Measurements from ENCODE around the gene INPP5B. TPM values are rescaled to one million over a fixed set of nuclear protein-coding genes. Genes with fewer than 3 reads are reported as not detected.

The INPP5B gene
- total and polyA plus RNA-seq, 2 experiments from 2014 or later: 6.9 to 29.1 TPM

GRCh38 chr1:37951041-37951782, 4.4 kb upstream of the INPP5B start:
- Histone ChIP-seq H3K9me2 (ENCODE audit: insufficient read depth) (no peaks in the 10 kb centered on the region), H3K27me3 (ENCODE audit: insufficient read depth) (no peaks in the 10 kb centered on the region)
- H3K4me3 Mint-ChIP-seq: no peak overlapping the region; the same call in 2 of the 3 replicates

More at GRCh38 chr1:37951041-37951782, 4.4 kb upstream of the INPP5B start:
- Mint-ChIP-seq H3K27ac (peak overlapping the region; percentile 73), H3K27me3 (ENCODE audit: insufficient read depth, low read depth, poor library complexity) (peaks cover 9% of the 10 kb centered on the region), H3K36me3 (ENCODE audit: low read depth) (peaks cover 2% of the 10 kb centered on the region), H3K4me1 (peaks cover 13% of the 10 kb centered on the region), H3K9me3 (no peaks in the 10 kb centered on the region)
- H3K4me2 ChIP-seq: no peak overlapping the region
- no peak overlapping the region for H3K4me3 ChIP-seq
- no peaks in the 10 kb centered on the region for H3K36me3 ChIP-seq (ENCODE audit: insufficient read depth)
- H2AFZ ChIP-seq: no peak overlapping the region
- no peak for ATAC-seq
- H3F3A ChIP-seq (replicated peaks; ENCODE audit: low read depth): no peaks in the 10 kb centered on the region
- no peaks in the 10 kb centered on the region for H4K20me1 ChIP-seq (replicated peaks; ENCODE audit: insufficient read depth)
- H3K79me2 ChIP-seq (replicated peaks; ENCODE audit: insufficient read depth): no peaks in the 10 kb centered on the region
- no peak overlapping the region for H3K27ac ChIP-seq (ENCODE audit: low read depth)
- peaks cover 3% of the 10 kb centered on the region; the same call in 1 of the 2 replicates for H3K4me1 ChIP-seq (ENCODE audit: insufficient read depth)
- DNase-seq (ENCODE audit: low spot score): no peak
- no peak for TF ChIP-seq ZNF114 (CRISPR knock-in tag; IDR thresholded peaks at IDR 0.05)
- TF ChIP-seq REST (IDR thresholded peaks at IDR 0.05; ENCODE audit: unreplicated experiment): no peak
- TF ChIP-seq ZNF462 (CRISPR knock-in tag; IDR thresholded peaks at IDR 0.05): no peak
- no peak for TF ChIP-seq STAT1 (IDR thresholded peaks at IDR 0.05; ENCODE audit: unreplicated experiment)
- TF ChIP-seq ZNF331 (CRISPR knock-in tag; IDR thresholded peaks at IDR 0.05; ENCODE audit: low read depth): no peak
- no peak for TF ChIP-seq CTCF (conservative IDR thresholded peaks at IDR 0.05; ENCODE audit: low read depth in 2 of 2)
- no peak for TF ChIP-seq ETS1 (IDR thresholded peaks at IDR 0.05)
